ENCODE results near the gene NPC1. TPM values are rescaled to one million over a fixed set of nuclear protein-coding genes. Genes with fewer than 3 reads are reported as not detected.
A peak's percentile ranks its signal among the peaks of the same experiment; 100 is the strongest.

The NPC1 gene
- total RNA-seq, 2 experiments from 2014 or later: 34.6 to 35.0 TPM

DNA sequence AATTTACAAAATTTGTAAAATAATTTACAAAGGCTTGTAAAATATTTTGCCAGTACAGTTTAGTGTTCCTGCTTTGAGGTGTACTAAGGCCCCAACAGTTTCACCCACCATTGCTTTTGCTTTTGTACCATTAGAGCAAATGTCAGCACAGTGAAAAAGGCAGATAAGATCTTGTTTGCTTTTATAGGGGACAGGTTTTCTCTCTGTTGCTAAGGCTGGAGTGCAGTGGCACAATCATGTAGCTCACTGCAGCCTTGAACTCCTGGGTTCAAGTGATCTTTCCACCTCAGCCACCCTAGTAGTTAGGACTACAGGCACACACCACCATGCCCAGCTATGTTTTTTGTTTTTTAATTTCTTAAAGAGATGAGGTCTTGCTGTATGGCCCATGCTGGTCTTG lies 19.6 kb upstream of the NPC1 start:
- H3K27ac Mint-ChIP-seq: no peak overlapping the region
- H3K36me3 Mint-ChIP-seq (ENCODE audit: low read depth): no peaks in the 10 kb centered on the region
- H3K4me1 Mint-ChIP-seq (ENCODE audit: low read depth): no peaks in the 10 kb centered on the region
- H3K4me3 Mint-ChIP-seq: no peak overlapping the region
- ATAC-seq (no peak), DNase-seq (no peak)
- no peaks in the 10 kb centered on the region for H3K9me3 Mint-ChIP-seq (ENCODE audit: insufficient read depth)
- CTCF ChIA-PET: interaction anchor here (1.0 kb wide), 1 partner anchor 16 kb away, joined by 4 read pairs; no protein-coding TSS in a partner anchor
- H3K27me3 Mint-ChIP-seq (ENCODE audit: low read depth): peaks cover 5% of the 10 kb centered on the region
- POLR2A ChIA-PET: no interaction called here

DNA sequence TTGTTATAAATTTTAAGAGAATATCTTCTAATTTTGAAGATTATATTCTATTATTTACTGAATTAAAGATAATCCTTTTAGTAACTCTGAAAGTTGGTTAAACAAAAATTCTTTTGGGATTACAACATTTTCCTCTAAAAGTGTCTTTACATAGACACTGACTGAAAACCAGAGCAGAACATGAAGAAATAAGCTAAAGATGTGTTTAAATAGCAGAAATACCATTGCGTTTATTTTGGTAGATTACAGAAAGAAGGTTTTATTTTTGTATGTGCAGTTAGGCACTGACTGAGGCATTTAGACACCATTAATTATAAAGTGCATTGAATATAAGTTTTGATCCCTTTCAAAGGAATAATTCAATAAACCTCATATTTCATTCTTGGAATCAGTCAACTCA lies 13.5 kb upstream of the NPC1 start:
- Mint-ChIP-seq H3K4me3 (no peak overlapping the region), H3K27ac (no peak overlapping the region), H3K4me1 (ENCODE audit: low read depth) (no peaks in the 10 kb centered on the region), H3K36me3 (ENCODE audit: low read depth) (no peaks in the 10 kb centered on the region), H3K9me3 (ENCODE audit: insufficient read depth) (no peaks in the 10 kb centered on the region), H3K27me3 (ENCODE audit: low read depth) (no peaks in the 10 kb centered on the region)
- CTCF ChIA-PET: interaction anchor here (1.0 to 1.3 kb wide), 2 partner anchors 18 to 22 kb away, joined by 4 read pairs; no protein-coding TSS in a partner anchor
- no peak for DNase-seq
- no peak for ATAC-seq
- POLR2A ChIA-PET: no interaction called here

DNA sequence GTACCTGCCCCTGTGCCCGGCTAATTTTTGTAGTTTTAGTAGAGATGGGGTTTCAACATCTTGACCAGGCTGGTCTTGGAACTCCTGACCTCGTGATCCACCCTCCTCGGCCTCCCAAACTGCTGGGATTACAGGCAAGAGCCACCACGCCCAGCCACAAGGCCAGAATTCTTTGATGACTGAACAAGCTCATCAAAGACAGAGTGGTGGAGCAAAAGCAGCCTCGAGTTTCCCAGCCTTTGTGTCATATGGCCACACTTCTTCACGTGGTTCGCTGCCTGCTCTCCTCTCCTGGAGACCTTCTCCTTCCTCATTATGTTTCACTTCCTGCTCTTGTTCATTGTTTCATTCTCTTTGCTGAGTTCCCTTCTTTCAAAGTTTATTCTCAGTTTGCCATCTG lies 9.9 kb upstream of the NPC1 start:
- DNase-seq (no peak), ATAC-seq (no peak)
- H3K36me3 Mint-ChIP-seq (ENCODE audit: low read depth): no peaks in the 10 kb centered on the region
- CTCF ChIA-PET: interaction anchor here (1.6 to 2.2 kb wide), 2 partner anchors 81 to 97 kb away, joined by 3 to 6 read pairs; no protein-coding TSS in a partner anchor
- H3K27me3 Mint-ChIP-seq (ENCODE audit: low read depth): peaks cover under 1% of the 10 kb centered on the region
- no peaks in the 10 kb centered on the region for H3K4me1 Mint-ChIP-seq (ENCODE audit: low read depth)
- no peak overlapping the region for H3K4me3 Mint-ChIP-seq
- POLR2A ChIA-PET: no interaction called here
- no peaks in the 10 kb centered on the region for H3K9me3 Mint-ChIP-seq (ENCODE audit: insufficient read depth)
- no peak overlapping the region for H3K27ac Mint-ChIP-seq

DNA sequence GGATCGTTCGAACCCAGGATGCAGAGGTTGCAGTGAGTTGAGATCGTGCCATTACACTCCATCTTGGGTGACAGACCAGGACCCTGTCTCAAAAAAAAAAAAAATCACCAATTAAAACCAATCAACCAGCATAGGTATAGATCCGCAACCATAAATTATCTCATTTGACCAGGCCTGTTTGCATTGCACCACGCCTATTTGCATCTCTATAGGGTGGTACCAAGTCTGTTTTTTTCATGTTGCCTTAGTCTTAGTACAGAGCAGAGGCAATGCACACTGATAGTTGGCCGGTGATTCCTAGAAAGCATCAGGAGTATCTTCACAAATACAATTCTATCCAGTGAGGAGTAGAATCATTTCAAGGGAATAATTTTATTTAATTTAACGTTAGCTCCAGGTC lies 9.3 kb upstream of the NPC1 start:
- POLR2A ChIA-PET: interaction anchor here (0.6 kb wide), 1 partner anchor 880 kb away, joined by 3 read pairs; no protein-coding TSS in a partner anchor
- Mint-ChIP-seq H3K27ac (no peak overlapping the region), H3K36me3 (ENCODE audit: low read depth) (no peaks in the 10 kb centered on the region), H3K9me3 (ENCODE audit: insufficient read depth) (no peaks in the 10 kb centered on the region), H3K4me3 (no peak overlapping the region), H3K27me3 (ENCODE audit: low read depth) (peaks cover 2% of the 10 kb centered on the region), H3K4me1 (ENCODE audit: low read depth) (no peaks in the 10 kb centered on the region)
- ATAC-seq (no peak), DNase-seq (no peak)
- CTCF ChIA-PET: interaction anchor here (1.0 to 2.2 kb wide), 2 partner anchors 97 kb away, joined by 3 to 6 read pairs; no protein-coding TSS in a partner anchor

DNA sequence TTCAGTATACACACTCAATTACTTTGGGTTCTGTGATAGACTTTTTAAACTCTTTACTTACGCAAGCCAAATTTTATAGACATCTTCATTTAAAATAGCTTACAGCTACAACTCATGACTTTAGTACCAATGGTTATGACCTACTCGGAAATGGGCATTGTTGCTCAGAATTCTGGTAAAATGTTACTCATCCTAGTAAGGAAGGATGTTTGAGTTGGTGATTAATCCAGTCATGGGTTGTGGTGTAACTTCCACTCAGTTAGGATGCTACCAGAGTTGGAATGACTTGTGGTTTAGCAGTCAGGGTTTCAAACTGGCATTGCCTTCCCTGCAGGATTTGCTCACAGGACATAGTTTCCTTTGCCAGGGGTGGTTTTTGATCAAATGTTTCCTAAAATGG lies 7.4 kb upstream of the NPC1 start:
- no peak for DNase-seq
- no peaks in the 10 kb centered on the region for H3K9me3 Mint-ChIP-seq (ENCODE audit: insufficient read depth)

DNA sequence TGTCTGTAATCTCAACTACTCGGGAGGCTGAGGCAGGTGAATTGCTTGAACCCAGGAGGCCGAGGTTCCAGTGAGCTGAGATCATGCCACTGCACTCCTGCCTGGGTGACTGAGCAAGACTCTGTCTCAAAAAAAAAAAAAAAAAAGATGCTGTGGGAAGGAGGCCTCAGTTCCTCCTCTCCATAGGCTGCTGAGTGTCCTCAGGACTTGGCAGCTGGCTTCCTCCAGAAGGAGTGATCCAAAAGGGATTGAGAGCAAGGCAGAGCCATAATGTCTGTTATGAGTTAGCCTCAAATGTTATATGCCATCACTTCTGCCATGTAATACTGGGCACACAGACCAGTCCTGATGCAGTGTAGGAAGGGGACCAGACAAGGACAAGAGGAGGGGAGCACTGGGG lies 6.6 kb upstream of the NPC1 start:
- Mint-ChIP-seq H3K9me3 (ENCODE audit: insufficient read depth) (no peaks in the 10 kb centered on the region), H3K27me3 (ENCODE audit: low read depth) (peaks cover 4% of the 10 kb centered on the region), H3K27ac (no peak overlapping the region), H3K4me1 (ENCODE audit: low read depth) (no peaks in the 10 kb centered on the region), H3K4me3 (no peak overlapping the region), H3K36me3 (ENCODE audit: low read depth) (no peaks in the 10 kb centered on the region)
- DNase-seq: no peak
- ChIA-PET POLR2A (no interaction called here), CTCF (interaction anchor here (1.4 kb wide), 1 partner anchor 25 kb away, joined by 3 read pairs; no protein-coding TSS in a partner anchor)
- ATAC-seq: no peak

More for the DNA sequence above, 7.4 kb upstream of the NPC1 start:
- POLR2A ChIA-PET: no interaction called here
- no peak for ATAC-seq
- H3K27ac Mint-ChIP-seq: no peak overlapping the region
- CTCF ChIA-PET: no interaction called here
- peaks cover 2% of the 10 kb centered on the region for H3K27me3 Mint-ChIP-seq (ENCODE audit: low read depth)
- no peaks in the 10 kb centered on the region for H3K36me3 Mint-ChIP-seq (ENCODE audit: low read depth)
- no peak overlapping the region for H3K4me3 Mint-ChIP-seq
- H3K4me1 Mint-ChIP-seq (ENCODE audit: low read depth): no peaks in the 10 kb centered on the region

DNA sequence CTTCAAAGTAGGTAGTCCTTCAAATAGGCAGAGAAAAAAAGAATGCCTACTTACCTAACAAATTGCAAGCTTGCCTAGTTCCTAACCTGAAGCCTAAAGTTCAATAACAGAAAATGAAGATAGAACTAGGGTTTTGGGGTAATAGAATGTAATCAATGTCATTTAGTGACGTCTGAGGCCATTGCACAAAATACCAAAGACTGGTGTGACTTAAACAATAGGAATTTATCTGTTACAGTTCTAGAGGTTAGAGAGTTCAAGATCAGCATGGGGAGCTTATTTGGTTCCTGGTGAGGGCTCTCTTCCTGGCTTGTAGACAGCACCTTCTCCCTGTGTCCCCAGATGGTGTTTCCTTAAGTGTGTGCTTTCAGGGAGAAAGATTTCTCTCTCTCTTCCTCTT lies 4.7 kb upstream of the NPC1 start:
- Mint-ChIP-seq H3K27me3 (ENCODE audit: low read depth) (peaks cover 4% of the 10 kb centered on the region), H3K9me3 (ENCODE audit: insufficient read depth) (no peaks in the 10 kb centered on the region), H3K4me3 (no peak overlapping the region), H3K27ac (no peak overlapping the region), H3K36me3 (ENCODE audit: low read depth) (no peaks in the 10 kb centered on the region), H3K4me1 (ENCODE audit: low read depth) (peaks cover 9% of the 10 kb centered on the region)
- no peak for DNase-seq
- POLR2A ChIA-PET: no interaction called here
- CTCF ChIA-PET: interaction anchor here (1.3 to 2.1 kb wide), 2 partner anchors 75 to 92 kb away, joined by 5 to 7 read pairs; no protein-coding TSS in a partner anchor
- no peak for ATAC-seq

DNA sequence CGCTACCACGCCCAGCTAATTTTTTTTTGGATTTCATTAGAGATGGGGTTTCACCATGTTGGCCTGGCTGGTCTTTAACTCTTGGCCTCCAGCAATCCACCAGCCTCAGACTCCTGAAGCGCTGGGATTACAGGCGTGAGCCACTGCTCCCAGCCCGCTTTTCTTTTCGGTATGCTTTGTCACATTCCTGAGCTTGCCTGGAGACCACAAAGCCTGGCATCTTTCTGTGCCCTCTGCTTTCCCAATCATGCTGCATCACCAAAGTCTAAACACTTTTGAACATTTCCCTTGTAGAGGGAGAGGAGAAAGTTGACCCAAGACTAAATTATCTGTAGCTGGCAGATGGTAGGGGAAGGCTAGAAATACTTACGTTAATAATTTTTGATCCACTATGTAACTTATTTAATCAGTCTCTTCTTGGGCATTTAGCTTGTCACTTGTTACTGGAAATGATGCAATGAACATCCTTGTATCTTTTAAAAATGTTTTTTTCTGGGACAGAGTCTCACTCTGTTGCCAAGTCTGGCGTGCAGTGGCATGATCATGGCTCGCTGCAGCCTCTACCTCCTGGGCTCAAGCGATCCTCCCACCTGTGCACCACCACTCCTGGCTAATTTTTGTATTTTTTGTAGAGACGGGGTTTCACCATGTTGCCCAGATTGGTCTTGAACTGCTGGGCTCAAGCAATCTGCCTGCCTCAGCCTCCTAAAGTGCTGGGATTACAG lies 2.7 kb upstream of the NPC1 start:
- ChIA-PET POLR2A (interaction anchor here (0.9 kb wide), 1 partner anchor 234 kb away, joined by 3 read pairs; no protein-coding TSS in a partner anchor), CTCF (interaction anchor here (1.4 to 2.9 kb wide), 4 partner anchors 49 to 101 kb away, joined by 4 to 28 read pairs (median 14); no protein-coding TSS in a partner anchor)
- H3K27ac Mint-ChIP-seq: no peak overlapping the region
- peaks cover 23% of the 10 kb centered on the region for H3K4me1 Mint-ChIP-seq (ENCODE audit: low read depth)
- no peak for DNase-seq
- H3K9me3 Mint-ChIP-seq (ENCODE audit: insufficient read depth): no peaks in the 10 kb centered on the region
- H3K36me3 Mint-ChIP-seq (ENCODE audit: low read depth): peaks cover 11% of the 10 kb centered on the region
- peaks cover 4% of the 10 kb centered on the region for H3K27me3 Mint-ChIP-seq (ENCODE audit: low read depth)
- H3K4me3 Mint-ChIP-seq: no peak overlapping the region
- ATAC-seq: no peak

DNA sequence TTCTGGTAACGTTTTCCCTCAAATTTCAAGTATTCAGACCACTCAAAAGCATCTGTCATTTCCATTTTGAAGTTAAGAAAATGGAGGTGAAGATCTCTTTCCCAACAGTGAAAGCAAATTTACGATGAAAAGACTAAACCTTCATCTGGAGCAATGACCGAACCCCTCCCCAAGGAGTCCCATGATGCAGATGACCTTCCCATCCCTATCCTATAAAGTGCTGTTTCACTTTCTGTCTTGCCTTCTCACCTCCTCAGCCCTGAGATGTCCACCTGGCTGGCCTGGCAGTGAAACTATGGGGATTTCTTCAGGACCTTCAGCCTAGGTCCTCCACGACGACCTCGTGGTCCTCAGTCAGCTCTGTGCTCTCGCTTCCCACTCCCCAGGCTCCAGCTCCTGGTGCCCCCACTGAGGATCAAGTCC lies 925 bp upstream of the NPC1 start:
- H3K9me3 Mint-ChIP-seq (ENCODE audit: insufficient read depth): no peaks in the 10 kb centered on the region
- CTCF ChIA-PET: interaction anchor here (0.8 to 2.9 kb wide), 9 partner anchors 16 to 133 kb away, joined by 3 to 28 read pairs (median 4); no protein-coding TSS in a partner anchor
- H3K27me3 Mint-ChIP-seq (ENCODE audit: low read depth): peaks cover 4% of the 10 kb centered on the region
- DNase-seq (no peak), ATAC-seq (no peak)
- POLR2A ChIA-PET: interaction anchor here (0.6 to 0.9 kb wide), 2 partner anchors 100 to 244 kb away, joined by 3 read pairs; no protein-coding TSS in a partner anchor
- H3K27ac Mint-ChIP-seq: peak overlapping the region; percentile 96
- H3K4me3 Mint-ChIP-seq: peak overlapping the region; percentile 93
- H3K36me3 Mint-ChIP-seq (ENCODE audit: low read depth): peaks cover 14% of the 10 kb centered on the region
- peaks cover 38% of the 10 kb centered on the region for H3K4me1 Mint-ChIP-seq (ENCODE audit: low read depth)

DNA sequence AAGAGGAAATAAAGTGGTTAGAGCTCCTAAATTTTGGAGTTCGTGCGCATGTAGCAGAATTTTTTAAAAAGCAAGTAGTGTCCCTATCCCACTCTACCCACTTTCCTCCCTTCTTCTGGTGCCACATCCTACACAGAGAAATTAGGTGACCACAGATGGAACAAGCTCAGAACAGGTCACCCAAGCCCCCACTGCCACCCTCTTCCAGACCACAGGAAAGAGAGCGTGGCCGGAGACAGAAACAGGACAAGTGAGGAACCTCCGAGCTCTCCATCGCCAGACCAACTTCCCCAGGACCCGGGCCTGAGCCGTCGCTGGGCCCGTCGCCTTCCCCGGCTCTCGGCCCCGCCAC lies 433 bp downstream of the NPC1 start:
- Mint-ChIP-seq H3K27me3 (ENCODE audit: low read depth) (peaks cover 2% of the 10 kb centered on the region), H3K36me3 (ENCODE audit: low read depth) (peaks cover 25% of the 10 kb centered on the region), H3K4me1 (ENCODE audit: low read depth) (peaks cover 44% of the 10 kb centered on the region), H3K4me3 (peak overlapping the region; percentile 93), H3K9me3 (ENCODE audit: insufficient read depth) (no peaks in the 10 kb centered on the region), H3K27ac (peak overlapping the region; percentile 96)
- CTCF ChIA-PET: interaction anchor here (0.6 to 3.0 kb wide), 7 partner anchors 11 to 163 kb away, joined by 3 to 26 read pairs (median 4); no protein-coding TSS in a partner anchor
- ATAC-seq (no peak), DNase-seq (no peak)
- POLR2A ChIA-PET: interaction anchor here (0.7 to 1.7 kb wide), 10 partner anchors 9 to 277 kb away, joined by 3 to 8 read pairs (median 4); no protein-coding TSS in a partner anchor

DNA sequence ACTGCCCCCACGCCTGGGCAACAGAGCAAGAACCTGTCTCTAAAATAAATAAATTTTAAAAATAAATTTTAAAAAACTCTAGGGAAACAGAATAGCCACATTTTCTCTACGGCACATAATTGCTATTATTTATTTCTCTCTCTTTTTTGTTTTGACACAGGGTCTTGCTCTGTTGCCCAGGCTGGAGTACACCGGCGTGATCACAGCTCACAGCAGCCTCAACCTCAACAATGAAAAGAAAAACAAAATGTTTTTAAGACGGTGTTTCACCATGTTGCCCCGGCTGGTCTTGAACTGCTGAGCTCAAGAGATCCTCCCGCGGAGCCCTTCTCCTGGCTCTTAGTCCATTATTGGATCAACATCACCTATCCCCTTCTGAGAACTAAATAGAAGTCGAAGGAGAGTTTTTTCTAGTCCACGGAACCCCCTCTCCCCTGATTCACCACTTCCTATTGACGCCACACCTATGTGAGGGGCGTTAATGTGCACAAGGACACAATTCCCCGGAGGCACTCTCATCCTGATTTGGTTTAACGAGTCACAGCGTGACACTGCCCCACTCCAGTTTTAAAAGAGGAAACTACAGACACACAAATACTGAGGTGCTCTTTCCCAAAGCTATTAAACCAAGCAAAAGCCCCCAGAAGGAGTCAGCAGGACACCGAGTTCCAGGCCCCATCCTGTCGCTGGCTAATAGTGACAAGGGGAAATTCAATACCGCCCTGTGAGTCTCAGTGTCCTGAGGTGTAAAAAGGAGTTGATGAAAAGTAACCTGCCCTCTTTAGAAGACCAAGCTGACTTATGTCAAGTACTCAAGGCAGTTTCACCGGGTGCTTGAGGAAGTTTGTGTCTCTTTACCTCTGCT lies 1.1 kb downstream of the NPC1 start:
- Mint-ChIP-seq H3K36me3 (ENCODE audit: low read depth) (peaks cover 27% of the 10 kb centered on the region), H3K4me1 (ENCODE audit: low read depth) (peaks cover 44% of the 10 kb centered on the region), H3K27me3 (ENCODE audit: low read depth) (peaks cover 2% of the 10 kb centered on the region), H3K4me3 (peak overlapping the region; percentile 93), H3K27ac (peak overlapping the region; percentile 96), H3K9me3 (ENCODE audit: insufficient read depth) (no peaks in the 10 kb centered on the region)
- peak; percentile 35 for DNase-seq
- CTCF ChIA-PET: interaction anchor here (0.6 to 3.0 kb wide), 7 partner anchors 10 to 164 kb away, joined by 3 to 26 read pairs (median 4); no protein-coding TSS in a partner anchor
- ATAC-seq: no peak
- POLR2A ChIA-PET: interaction anchor here (0.7 to 1.7 kb wide), 11 partner anchors 9 to 278 kb away, joined by 3 to 8 read pairs (median 3); no protein-coding TSS in a partner anchor
